ENCODE results near the gene RPL39.
A peak's percentile ranks its signal among the peaks of the same experiment; 100 is the strongest.

The RPL39 gene

DNA sequence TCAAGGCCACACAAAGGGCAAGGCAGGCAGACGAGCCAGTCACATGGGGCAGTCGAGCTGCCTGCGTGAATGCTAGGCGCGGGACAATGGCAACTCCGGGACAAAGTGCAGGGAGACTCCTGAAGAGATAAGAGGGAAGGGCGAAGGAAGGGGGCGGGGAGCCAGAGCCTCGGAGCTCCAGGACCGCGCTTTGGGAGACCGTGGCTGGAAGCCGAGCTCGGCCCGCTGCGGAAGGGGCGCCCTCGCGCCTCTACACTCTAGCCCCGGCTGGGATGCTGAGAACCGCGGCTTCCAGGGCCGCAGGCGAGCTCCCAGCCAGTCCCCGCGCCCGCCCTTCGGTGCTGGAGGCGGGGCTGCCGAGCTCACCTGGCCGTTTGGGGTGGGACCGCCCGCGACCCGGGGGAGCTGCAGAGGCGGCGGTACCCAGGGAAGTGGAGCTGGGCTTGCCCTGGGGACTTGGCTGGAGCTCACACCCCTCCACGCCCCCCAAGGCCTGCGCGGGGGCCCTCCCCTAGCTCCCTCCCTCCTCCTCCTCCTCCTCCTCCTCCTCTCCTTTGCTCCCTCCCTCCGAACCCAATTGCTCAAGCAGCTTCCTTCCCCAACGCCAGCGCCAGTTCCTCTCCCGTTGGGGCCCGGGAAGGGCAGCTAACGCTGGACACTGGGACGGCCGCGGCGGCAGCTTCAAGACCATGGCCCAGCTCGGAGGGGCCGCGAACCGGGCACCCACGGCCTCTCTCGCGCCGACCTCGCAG, 33.3 kb downstream of the RPL39 start, which contains the start of gene SOWAHD:
SOWAHD (plus strand) TSS at position 610 of the 752 bp plus-strand sequence; CDS start at position 690, 80 bp downstream.
- ATAC-seq = peak; percentile 49
- TF ChIP-seq RARB (CRISPR knock-in tag; IDR thresholded peaks at IDR 0.05) (no peak), TOX (CRISPR knock-in tag; IDR thresholded peaks at IDR 0.05; ENCODE audit: borderline replicate concordance) (no peak), ZNF70 (CRISPR knock-in tag; IDR thresholded peaks at IDR 0.05) (no peak), ZFP30 (CRISPR knock-in tag; IDR thresholded peaks at IDR 0.05) (no peak), TCF4 (CRISPR knock-in tag; IDR thresholded peaks at IDR 0.05; ENCODE audit: borderline replicate concordance) (no peak), ARNTL (CRISPR knock-in tag; IDR thresholded peaks at IDR 0.05; ENCODE audit: borderline replicate concordance, low read depth) (no peak), ESRRG (CRISPR knock-in tag; IDR thresholded peaks at IDR 0.05) (no peak), ZC3H10 (CRISPR knock-in tag; IDR thresholded peaks at IDR 0.05) (no peak), CSDC2 (CRISPR knock-in tag; IDR thresholded peaks at IDR 0.05) (no peak), ZFP3 (CRISPR knock-in tag; IDR thresholded peaks at IDR 0.05) (no peak)
- TF ChIP-seq, protein P1, sequence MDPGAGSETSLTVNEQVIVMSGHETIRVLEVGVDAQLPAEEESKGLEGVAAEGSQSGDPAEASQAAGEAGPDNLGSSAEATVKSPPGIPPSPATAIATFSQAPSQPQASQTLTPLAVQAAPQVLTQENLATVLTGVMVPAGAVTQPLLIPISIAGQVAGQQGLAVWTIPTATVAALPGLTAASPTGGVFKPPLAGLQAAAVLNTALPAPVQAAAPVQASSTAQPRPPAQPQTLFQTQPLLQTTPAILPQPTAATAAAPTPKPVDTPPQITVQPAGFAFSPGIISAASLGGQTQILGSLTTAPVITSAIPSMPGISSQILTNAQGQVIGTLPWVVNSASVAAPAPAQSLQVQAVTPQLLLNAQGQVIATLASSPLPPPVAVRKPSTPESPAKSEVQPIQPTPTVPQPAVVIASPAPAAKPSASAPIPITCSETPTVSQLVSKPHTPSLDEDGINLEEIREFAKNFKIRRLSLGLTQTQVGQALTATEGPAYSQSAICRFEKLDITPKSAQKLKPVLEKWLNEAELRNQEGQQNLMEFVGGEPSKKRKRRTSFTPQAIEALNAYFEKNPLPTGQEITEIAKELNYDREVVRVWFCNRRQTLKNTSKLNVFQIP (CRISPR knock-in tag; IDR thresholded peaks at IDR 0.05; ENCODE audit: borderline replicate concordance, low read depth) = no peak
- TF ChIP-seq, protein P2, sequence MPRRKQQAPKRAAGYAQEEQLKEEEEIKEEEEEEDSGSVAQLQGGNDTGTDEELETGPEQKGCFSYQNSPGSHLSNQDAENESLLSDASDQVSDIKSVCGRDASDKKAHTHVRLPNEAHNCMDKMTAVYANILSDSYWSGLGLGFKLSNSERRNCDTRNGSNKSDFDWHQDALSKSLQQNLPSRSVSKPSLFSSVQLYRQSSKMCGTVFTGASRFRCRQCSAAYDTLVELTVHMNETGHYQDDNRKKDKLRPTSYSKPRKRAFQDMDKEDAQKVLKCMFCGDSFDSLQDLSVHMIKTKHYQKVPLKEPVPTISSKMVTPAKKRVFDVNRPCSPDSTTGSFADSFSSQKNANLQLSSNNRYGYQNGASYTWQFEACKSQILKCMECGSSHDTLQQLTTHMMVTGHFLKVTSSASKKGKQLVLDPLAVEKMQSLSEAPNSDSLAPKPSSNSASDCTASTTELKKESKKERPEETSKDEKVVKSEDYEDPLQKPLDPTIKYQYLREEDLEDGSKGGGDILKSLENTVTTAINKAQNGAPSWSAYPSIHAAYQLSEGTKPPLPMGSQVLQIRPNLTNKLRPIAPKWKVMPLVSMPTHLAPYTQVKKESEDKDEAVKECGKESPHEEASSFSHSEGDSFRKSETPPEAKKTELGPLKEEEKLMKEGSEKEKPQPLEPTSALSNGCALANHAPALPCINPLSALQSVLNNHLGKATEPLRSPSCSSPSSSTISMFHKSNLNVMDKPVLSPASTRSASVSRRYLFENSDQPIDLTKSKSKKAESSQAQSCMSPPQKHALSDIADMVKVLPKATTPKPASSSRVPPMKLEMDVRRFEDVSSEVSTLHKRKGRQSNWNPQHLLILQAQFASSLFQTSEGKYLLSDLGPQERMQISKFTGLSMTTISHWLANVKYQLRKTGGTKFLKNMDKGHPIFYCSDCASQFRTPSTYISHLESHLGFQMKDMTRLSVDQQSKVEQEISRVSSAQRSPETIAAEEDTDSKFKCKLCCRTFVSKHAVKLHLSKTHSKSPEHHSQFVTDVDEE (CRISPR knock-in tag; IDR thresholded peaks at IDR 0.05) = no peak

DNA sequence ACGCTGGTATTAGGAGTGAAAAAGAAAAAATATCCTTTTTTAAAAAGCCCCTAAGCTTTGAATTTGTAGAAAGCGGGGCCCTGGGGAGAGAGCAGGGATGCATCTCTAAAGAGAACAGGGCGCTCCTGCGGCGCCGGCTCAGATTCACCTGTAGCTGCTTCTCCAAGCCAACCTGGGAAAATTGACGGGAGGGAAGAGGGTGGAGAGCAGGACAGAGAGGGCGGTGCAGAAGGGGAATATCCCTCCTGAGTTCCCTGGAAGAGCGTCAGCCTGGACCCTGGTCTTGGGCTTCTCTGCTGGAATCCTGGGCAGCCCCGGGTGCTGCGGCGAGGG, 33.8 kb downstream of the RPL39 start:
- no peak for ATAC-seq
- TF ChIP-seq GLIS3 (CRISPR knock-in tag; IDR thresholded peaks at IDR 0.05) (no peak), ZNF8 (CRISPR knock-in tag; IDR thresholded peaks at IDR 0.05) (no peak), ISL1 (CRISPR knock-in tag; IDR thresholded peaks at IDR 0.05) (no peak), ZFP3 (CRISPR knock-in tag; IDR thresholded peaks at IDR 0.05) (no peak), ARNTL (CRISPR knock-in tag; IDR thresholded peaks at IDR 0.05; ENCODE audit: borderline replicate concordance, low read depth) (no peak), TCF4 (CRISPR knock-in tag; IDR thresholded peaks at IDR 0.05; ENCODE audit: borderline replicate concordance) (no peak), ZFP30 (CRISPR knock-in tag; IDR thresholded peaks at IDR 0.05) (no peak), TOX (CRISPR knock-in tag; IDR thresholded peaks at IDR 0.05; ENCODE audit: borderline replicate concordance) (no peak), ZNF70 (CRISPR knock-in tag; IDR thresholded peaks at IDR 0.05) (no peak), OSR1 (CRISPR knock-in tag; IDR thresholded peaks at IDR 0.05) (no peak), ZNF565 (CRISPR knock-in tag; conservative IDR thresholded peaks at IDR 0.05; ENCODE audit: low read depth) (no peak), ZC3H10 (CRISPR knock-in tag; IDR thresholded peaks at IDR 0.05) (no peak)
- TF ChIP-seq, protein P3, sequence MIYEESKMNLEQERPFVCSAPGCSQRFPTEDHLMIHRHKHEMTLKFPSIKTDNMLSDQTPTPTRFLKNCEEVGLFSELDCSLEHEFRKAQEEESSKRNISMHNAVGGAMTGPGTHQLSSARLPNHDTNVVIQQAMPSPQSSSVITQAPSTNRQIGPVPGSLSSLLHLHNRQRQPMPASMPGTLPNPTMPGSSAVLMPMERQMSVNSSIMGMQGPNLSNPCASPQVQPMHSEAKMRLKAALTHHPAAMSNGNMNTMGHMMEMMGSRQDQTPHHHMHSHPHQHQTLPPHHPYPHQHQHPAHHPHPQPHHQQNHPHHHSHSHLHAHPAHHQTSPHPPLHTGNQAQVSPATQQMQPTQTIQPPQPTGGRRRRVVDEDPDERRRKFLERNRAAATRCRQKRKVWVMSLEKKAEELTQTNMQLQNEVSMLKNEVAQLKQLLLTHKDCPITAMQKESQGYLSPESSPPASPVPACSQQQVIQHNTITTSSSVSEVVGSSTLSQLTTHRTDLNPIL (CRISPR knock-in tag; IDR thresholded peaks at IDR 0.05; ENCODE audit: low read depth) = no peak
- TF ChIP-seq, protein P2 (CRISPR knock-in tag; IDR thresholded peaks at IDR 0.05) = no peak

DNA sequence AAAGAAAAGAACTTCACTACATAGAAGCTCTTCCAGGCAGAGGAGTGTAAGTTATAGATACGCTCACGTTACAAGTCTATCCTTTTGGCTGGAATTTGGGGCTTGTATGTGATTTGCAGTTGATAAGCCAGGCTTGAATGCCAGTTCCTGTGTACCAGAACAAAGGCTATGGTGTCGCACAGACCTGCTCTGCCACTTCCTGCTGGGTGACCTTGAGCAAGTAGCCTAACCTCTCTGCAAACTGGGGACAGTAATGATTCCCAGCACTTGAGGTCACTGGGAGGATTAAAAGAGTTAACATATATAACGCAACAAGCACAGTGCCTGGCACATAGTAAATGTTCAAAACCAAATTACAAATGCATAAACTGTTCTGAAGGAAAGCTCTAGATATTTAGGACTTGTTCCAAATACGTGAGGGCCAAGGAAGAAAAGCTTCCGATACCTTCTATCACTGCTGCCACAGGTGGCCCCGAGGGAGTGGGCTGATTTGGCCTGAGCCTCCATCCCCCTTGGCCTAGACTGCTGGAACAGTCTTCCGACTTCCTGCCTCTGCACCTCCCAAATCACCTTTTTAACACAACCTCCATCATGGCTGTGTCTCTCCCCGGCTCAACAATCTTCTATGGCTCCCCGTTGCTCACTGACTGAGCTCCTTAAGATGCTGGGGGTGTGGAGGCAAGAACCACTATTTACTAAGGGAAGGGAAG, 34.3 kb downstream of the RPL39 start:
- ATAC-seq = no peak
- TF ChIP-seq GLIS3 (CRISPR knock-in tag; IDR thresholded peaks at IDR 0.05) (no peak), ZNF8 (CRISPR knock-in tag; IDR thresholded peaks at IDR 0.05) (no peak), SNAI2 (CRISPR knock-in tag; IDR thresholded peaks at IDR 0.05) (no peak), CSDC2 (CRISPR knock-in tag; IDR thresholded peaks at IDR 0.05) (no peak), ARNTL (CRISPR knock-in tag; IDR thresholded peaks at IDR 0.05; ENCODE audit: borderline replicate concordance, low read depth) (no peak), ESRRG (CRISPR knock-in tag; IDR thresholded peaks at IDR 0.05) (no peak), OSR1 (CRISPR knock-in tag; IDR thresholded peaks at IDR 0.05) (no peak), ZFP3 (CRISPR knock-in tag; IDR thresholded peaks at IDR 0.05) (no peak), ISL1 (CRISPR knock-in tag; IDR thresholded peaks at IDR 0.05) (no peak), RARB (CRISPR knock-in tag; IDR thresholded peaks at IDR 0.05) (no peak)
- TF ChIP-seq, protein P2 (CRISPR knock-in tag; IDR thresholded peaks at IDR 0.05) = no peak
- TF ChIP-seq, protein P4, sequence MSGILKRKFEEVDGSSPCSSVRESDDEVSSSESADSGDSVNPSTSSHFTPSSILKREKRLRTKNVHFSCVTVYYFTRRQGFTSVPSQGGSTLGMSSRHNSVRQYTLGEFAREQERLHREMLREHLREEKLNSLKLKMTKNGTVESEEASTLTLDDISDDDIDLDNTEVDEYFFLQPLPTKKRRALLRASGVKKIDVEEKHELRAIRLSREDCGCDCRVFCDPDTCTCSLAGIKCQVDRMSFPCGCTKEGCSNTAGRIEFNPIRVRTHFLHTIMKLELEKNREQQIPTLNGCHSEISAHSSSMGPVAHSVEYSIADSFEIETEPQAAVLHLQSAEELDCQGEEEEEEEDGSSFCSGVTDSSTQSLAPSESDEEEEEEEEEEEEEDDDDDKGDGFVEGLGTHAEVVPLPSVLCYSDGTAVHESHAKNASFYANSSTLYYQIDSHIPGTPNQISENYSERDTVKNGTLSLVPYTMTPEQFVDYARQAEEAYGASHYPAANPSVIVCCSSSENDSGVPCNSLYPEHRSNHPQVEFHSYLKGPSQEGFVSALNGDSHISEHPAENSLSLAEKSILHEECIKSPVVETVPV (CRISPR knock-in tag; IDR thresholded peaks at IDR 0.05) = no peak

Measured in SK-N-SH treated with all-trans-retinoic acid at 6 μM for 48 hours (cell line).